Inferior parietal cortex (tissue), 1 donor: Measurements from ENCODE around the gene PXYLP1.
"Not testable (repeated sequence)": the region's sequence is repeated elsewhere in the genome, so short reads cannot be mapped to it uniquely, and the experiment has no call there.

Source experiments
- DNase-seq: peaks from one replicate; pipeline ENCODE4 v3.0.0-alpha.2; 2016; ENCODE audit errors: extremely low spot score

Gene PXYLP1, protein sequence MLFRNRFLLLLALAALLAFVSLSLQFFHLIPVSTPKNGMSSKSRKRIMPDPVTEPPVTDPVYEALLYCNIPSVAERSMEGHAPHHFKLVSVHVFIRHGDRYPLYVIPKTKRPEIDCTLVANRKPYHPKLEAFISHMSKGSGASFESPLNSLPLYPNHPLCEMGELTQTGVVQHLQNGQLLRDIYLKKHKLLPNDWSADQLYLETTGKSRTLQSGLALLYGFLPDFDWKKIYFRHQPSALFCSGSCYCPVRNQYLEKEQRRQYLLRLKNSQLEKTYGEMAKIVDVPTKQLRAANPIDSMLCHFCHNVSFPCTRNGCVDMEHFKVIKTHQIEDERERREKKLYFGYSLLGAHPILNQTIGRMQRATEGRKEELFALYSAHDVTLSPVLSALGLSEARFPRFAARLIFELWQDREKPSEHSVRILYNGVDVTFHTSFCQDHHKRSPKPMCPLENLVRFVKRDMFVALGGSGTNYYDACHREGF

DNA sequence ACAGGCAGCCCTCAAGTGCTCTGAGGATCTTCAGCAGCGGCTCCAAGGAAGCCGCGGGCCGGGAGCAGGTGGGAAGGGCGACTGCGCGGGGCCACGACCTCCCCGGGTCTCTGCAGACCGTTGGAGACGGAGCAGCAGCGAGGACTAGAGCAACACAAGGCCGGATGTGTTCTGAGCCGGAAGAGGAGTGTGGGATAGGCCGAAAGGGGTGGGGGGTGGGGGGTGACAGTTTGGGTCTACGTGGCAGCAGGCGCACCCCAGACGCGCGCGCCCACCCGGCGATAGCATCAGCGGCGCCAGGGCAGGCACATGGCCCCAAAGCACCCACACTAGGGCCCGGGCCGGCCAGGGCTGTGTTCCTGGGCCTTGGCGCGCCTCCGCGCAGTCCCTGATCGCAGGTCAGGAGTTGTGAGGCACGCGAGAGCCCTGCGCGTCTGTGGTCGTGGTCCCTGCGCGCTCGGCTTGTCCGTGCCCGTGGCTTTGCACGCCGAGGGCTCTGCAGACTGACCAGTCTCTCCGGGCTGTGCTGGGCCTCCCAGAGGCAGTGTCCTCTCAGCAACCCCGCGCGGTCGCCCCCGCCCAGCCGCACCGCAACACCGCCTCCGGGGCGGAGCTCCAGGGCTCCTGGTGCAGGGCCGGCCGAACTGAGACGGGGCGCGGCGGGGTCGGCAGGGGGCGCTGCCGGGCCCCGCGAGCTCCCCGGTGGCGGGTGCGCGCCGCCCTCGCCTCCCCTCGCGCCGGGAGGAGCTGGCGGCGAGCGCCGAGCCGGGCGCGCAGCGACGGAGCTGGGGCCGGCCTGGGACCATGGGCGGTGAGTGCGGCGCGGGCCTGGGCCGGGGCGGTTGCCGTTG, at the start of gene PXYLP1:
PXYLP1 (plus strand) TSS at position 725 of the 851 bp plus-strand sequence. CDS start 28,351 bp downstream, outside the sequence.
- DNase-seq, result peak; percentile 77

DNA sequence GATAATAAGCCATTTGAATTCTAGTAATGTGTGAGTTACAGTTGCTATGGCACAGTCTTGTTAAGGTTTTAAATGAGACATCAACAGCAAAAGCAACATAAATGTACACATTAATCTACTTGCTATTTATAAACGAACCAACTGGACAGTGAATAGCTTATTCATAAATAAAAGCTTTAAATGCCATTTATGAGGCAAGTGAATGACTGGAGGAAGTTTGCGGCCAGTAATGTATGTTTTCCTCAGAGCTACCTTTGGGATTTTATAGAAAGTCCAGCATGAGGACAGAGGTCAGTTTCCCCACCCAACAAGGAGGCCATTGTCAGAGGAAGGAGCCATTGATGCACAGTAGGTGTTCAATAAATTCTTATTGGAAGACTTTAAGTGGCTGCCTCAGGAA, 48.0 kb upstream of the PXYLP1 start:
- no peak for DNase-seq

DNA sequence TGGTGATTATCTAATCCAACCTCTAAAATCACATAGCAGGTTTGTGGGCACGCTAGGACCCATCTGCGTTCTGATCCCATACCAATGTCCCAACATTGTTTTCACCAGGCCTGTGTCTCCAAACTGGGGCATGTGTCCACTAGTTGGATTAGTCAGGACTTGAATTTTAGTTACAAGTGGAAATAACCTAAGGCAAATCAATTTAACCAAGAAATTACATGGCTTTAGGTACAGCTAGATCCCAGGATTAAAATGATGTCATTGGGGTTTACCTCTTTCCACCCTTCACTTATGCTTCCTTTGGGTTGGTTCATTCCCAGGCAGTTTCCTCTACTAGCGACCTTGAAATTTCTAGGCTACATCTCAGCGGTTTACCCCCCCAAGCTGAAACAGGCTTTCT, 47.2 kb upstream of the PXYLP1 start:
- no peak for DNase-seq

DNA sequence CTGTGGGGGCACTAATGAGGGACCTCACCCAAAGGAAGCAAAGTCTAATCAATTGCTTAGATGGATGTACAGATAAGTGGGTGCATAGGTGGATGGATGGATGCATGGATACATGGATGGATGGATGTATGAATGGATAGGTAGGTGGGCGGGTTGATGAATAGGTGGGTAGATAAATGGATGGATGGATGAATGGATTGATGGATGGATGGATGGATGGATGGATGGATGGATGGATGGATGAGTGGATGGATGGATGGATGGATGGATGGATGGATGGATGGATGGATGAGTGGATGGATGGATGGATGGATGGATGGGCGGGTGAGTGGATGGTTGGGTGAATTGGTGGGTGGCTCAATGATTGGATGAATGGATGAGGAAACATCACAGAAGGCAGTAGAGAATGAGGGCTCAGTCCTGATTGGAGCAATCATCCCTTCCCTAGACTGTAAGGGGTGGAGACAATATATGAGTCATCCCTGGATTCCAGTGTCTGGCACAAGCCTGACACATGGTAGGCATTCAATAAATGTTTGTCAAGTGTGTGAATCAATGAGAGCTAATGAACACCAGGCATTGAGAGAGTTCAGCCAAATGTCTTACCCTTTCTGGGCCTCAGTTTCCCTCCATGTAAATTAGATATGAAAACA, 40.4 kb upstream of the PXYLP1 start:
- DNase-seq, result no peak

DNA sequence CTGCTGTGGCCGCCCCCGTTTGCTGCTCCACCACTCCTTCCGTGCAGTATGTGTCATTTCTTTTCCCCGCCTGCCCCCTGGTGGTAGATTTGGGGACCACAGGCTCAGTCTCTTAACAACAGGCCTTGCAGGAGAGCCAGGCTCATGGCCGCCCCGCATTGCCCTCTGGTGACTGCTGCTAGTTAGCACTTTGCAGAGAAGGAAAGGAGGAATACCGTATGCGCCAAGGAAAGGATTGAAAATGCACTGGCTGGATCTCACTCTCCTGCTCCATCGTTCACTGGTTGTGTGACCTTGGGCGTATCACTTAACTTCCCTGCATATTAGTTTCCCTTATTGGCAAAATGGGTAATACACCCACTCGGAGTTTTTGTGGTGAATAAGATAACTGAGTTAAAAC, 39.3 kb upstream of the PXYLP1 start:
- DNase-seq, result peak; percentile 99

DNA sequence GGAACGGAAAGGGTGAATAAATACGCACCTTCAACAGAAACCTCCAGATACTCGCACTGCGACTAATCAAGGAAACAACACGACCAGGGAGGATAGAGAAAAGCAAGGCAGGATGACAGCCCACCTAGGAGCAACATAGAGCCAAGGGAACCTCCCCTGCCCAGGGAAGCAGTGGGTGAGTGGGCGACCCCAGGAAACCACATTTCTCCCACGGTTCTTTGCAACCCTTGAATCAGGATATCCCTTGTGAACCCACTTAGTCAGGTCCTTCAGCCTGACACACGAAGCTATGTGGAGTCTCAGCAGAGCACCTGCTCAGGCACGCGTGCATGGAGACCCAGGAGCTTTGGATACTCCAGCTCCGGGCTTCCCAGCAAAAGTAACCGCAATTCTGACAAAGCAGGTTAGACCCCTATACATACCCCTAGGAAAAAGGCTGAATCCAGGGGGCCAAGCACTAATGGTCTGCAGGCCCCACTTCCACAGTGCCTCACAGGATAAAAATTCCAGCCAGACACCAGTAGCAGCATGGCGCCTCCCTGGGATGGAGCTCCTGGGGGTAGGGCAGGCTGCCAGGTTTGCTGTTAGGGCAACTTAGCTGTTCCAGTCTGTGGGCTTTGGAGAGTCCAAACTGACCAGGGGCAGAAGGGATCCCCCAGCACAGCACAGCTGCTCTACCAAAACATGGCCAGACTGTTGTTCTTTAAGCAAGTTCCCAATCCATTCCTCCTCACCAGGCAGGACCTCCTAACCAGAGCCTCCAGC, 38.4 kb upstream of the PXYLP1 start:
- DNase-seq, result no peak

DNA sequence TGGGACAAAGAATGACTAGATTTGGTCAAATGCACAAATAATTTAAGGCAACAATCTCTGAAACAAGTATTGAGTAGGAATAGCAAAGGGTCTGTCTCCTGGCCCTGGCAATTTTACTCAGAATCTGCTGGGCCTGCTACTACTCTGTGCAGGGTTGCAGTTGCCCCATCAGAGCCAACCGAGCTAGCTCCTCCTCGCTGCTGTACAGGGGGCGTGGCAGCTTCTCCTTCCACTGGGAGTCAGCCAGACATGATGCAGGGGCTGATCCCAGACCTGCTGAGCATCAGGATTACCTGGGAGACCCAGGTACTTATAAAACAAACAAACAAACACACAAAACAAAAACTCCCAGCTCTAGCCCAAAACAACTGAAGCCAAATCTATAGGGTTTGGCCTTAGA, 30.5 kb upstream of the PXYLP1 start:
- no peak for DNase-seq

DNA sequence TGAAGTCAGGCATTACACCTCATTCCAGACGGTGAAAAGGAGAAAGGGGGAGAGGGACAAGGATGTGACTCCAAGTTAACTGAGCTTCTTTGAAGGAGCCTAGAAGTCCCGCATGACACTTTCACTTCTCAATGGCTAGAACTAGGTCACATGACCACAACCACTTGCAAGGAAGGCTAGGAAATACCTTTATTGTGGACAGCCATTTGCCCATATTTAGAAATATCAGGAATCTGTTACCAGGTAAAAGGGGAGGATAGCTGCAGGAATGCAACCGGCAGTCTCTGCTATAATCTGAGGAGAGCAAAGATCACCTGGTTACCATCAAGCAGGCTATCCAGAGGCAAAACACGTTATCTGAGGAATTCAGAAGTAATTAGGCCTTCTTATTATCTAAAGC, 28.9 kb upstream of the PXYLP1 start:
- DNase-seq, result no peak

DNA sequence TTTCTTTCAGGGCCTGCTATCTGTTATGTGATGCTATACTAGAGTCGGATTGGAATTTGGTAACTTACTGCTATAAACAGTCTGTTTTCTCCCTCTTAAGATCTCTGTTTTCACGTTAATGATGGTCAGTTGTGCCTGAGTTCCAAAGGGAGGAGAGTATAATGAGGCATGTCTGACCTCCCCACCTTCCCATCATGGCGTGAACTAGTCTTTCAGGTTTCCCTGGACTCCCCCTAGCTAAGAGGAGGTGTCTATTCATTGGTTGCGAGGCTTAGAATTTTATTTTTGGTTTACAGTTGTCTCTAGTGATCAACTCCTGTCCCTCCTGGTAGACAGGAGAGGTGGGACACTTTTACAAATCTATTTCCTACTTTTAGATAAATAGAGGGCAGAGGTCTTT, 27.8 kb upstream of the PXYLP1 start:
- DNase-seq, result no peak

DNA sequence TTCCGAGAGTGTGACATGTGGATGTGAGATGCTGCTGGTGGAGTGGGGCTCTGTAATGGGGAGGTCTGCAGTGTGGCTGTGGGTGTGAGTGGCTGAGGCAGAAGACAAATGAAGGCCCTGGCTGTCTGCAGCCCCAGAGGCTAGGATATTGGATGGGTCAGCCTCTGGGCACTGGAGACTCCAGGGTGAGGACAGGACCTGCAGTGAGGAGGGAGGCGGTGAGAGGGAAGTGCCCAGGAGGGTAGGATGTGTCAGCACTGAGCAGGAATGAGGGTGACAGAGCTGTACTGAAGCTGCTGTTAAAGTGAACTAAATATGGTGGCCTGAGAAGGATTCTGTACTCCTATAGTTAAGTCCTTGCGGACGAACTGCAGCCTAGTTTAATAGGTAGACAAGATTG, 27.3 kb upstream of the PXYLP1 start:
- DNase-seq, result no peak

DNA sequence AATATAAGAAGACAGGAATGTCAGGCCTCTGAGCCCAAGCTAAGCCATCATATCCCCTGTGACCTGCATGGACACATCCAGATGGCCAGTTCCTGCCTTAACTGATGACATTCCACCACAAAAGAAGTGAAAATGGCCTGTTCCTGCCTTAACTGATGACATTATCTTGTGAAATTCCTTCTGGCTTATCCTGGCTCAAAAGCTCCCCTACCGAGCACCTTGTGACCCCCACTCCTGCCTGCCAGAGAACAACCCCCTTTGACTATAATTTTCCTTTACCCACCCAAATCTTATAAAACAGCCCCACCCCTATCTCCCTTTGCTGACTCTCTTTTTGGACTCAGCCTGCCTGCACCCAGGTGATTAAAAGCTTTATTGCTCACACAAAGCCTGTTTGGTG, 20.3 kb upstream of the PXYLP1 start:
- not testable (repeated sequence) for DNase-seq

DNA sequence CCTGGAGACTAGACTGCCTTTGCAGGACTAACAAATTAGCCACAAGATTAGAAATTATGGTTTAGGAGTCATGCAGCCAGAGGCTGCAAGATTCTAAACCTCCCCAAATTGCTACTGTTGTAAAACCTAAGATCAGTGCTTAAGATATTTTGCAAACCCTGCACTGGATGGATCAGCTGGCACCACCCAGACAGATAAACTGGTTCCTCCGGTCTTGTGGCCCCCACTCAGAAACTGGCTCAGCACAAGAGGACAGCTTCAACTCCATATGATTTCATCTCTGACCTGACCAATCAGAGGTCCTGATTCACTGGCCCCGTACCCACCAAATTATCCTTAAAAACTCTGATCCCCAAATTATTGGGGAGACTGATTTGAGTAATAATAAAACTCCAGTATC, 19.5 kb upstream of the PXYLP1 start:
- DNase-seq, result no peak

DNA sequence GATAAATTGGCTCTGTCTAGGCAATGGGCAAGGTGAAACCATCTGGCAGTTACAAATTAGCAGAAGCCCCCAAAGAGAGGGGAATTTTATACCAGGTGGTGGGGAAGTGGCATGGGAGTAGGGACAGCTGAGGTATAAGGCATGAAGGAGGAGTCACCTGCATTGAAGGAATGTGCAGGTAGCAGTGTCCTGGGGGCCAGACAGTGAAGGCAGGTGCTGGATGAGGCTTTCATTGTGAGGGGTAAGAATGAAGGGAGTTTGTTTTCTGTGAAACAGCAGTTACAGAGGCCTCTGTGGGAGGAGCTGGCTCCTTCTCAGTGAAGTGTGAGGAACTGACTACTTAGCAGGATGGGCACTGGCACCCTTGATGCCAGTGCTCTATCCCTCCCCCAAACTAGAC, 19.1 kb upstream of the PXYLP1 start:
- no peak for DNase-seq

DNA sequence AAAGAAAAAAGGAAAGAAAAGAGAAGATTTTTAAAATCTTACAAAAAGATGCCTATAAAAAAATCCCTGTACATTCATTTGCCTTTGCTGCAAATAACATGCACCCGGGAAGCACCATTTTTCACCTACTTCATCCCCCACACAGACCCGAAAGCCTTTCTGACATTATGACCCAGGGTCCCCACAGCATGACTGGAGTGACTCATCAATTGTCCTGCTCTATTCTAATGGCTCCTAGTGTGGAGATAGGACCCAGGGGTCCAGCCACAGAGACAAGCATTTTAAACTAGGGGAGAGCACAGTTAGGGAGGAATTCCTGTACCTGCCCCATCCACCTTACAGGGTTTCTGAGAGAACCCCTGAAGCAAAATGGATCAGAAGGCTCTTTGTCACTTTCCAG, 14.7 kb upstream of the PXYLP1 start:
- DNase-seq, result no peak

DNA sequence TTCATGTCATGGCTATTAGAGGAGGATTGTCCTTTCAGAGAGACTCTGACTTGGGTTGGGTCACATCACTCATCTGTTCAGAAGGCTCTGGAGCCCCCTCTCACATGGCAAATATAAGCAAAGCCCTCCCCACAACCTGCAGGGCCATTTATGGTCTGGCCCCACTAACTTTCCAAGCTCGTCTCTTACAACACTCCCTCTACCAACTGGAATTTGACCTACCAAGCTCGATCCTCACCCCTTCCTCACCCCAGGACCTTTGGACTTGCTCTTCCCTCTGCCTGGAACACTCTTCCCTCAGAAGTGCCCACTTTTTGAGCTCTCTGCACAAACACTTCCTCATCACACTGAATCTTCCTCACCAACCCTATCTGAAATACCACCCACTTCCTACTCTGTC, 14.2 kb upstream of the PXYLP1 start:
- DNase-seq, result no peak

DNA sequence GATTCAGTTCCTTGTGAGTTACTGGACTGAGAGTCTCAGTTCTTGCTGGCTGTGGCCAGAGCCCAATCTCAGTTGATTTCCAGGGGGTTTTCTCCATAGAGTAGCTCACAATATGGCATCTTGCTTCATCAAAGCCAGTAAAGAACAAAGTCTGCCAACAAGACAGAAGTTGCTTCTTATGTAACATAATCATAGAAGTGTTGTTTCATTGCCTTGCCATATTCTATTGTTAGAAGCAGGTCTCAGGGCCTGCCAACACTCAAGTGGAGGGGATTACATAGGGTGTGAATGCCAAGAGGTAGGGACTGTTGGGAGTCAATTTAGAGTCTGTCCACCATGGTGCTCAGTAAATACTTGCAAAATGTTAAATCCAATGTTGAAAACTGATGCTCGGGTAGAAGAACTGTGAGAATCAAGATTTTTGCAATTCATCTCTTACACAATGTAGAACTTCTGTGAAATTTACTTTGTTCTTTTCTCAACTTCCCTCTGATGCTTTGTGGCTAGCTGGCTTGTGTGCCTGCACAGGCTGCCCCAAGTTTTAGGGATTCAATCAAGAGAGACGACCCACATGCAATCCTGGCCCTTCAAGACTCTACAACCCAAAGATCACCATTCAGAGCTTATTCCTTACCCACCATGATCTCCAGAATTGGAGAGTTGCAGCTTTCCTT, 13.3 kb upstream of the PXYLP1 start:
- no peak for DNase-seq

DNA sequence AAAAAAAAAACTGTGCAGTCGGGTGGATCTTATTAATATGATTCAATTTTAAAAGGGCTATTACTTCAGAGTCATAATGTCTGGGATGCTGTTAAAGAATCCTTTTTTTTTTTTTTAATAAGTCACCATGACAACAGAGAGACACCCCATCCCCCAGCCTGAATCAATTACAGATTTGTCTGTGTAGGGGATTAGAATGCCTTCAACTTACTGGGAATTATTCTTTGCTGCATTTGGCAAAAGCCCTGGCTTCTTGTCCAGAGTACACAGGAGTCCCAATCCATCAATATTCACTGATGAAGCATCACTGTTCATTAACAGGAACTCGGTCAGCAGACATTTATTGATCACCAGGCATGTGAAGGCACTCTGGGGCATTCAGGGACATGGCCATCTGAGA, 12.7 kb upstream of the PXYLP1 start:
- DNase-seq, result no peak

DNA sequence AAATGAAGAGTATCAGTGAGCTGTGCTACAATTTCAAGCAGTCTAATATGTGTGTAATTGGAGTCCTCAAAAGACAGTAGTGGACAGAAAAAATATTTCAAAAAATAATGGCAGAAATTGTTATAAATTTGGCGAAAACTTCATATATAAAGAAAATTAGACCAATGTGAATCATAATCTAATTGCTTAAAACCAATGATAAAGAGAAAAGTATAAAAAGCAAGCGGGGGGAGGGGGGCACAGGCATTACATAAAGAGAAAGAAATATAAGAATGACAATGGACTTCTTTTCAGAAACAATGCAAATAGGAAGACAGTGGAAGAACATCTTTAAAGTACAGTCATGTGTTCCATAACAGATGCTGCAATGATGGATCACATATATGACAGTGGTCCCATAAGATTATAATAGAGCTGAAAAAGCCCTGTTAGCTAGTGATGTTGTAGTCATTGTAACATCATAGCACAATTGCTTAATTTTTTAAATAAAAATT, 7.9 kb upstream of the PXYLP1 start:
- DNase-seq, result no peak

DNA sequence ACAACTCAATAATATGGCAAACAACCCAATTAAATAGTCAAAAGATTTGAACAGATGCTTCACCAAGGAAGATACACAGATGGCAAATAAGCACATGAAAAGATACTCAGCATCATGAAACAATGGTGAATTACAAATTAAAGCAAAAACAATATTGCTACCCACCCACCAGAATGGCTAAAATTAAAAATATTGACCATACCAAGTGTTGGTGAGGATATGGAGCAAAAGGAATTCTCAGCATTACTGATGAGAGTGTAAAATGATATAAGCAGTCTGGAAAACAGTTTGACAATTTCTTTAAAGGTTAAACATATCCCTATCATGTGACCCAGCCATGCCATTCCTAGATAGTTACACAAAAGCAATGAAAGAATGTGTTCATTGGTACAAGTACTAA, 5.7 kb upstream of the PXYLP1 start:
- no peak for DNase-seq

DNA sequence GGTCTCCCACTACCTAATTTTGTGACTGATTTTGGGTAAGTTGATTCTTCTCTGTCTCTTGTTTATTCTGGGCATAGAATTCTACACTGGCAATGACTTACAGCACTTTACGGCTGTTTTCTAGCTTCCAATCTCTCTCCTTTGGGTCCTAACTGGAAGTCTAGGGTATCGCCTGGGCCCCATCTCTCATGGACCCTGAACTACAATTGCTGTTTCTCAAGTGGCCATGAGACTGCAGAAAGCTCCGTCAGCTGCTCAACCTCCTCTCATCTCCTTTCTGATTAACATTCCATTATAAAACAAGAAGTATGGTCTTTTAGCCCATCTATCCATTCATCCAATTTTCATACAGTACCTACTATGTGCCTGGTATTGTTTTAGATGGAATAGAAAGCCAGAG, 4.4 kb upstream of the PXYLP1 start:
- no peak for DNase-seq

DNA sequence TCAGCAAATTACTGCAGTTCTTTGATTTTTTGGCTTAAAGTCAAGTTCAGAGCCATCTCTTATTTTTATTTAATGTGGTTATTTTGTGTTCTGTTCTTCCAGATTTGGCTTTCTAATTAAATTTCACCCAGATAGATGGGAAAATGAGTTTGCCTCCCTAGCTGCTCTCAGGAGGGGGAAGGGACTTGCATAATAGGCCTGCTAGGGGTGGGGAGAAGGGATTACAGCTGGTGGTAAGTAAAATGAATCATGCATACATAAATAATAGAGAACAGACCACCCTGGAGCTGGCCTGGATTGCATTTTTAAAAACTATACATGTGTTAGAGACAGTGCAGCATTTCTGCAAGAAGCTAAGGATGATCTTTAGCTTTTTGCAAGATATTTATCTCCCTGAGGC, 3.9 kb upstream of the PXYLP1 start:
- no peak for DNase-seq
